Transverse colon (tissue), 4 donors: Measurements from ENCODE around the gene GPR171. TPM values are rescaled to one million over a fixed set of nuclear protein-coding genes. Genes with fewer than 3 reads are reported as not detected.
A peak's percentile ranks its signal among the peaks of the same experiment; 100 is the strongest.

Experiments
- DNase-seq: peaks from one replicate; pipeline ENCODE4 v3.0.0-alpha.2; 2019
- H3K27ac ChIP-seq, 4 donors: fragments of 200-600 bp; sonication (generic); 2 replicates each; pipeline ENCODE4 v1.5.1; 2016 to 2018; ENCODE audit warnings: inconsistent platforms in 4 of 4
- H3K27me3 ChIP-seq: fragments of 200-600 bp; sonication (generic); 2 replicates; pipeline ENCODE4 v1.5.1; 2017; ENCODE audit warnings: inconsistent platforms
- H3K36me3 ChIP-seq, 4 donors: fragments of 200-600 bp; sonication (generic); 2 replicates each; pipeline ENCODE4 v1.5.1; 2017 to 2019; ENCODE audit warnings: inconsistent platforms in 4 of 4
- H3K4me1 ChIP-seq, 4 donors: fragments of 200-600 bp; sonication (generic); 2 replicates each; pipeline ENCODE4 v1.5.1; 2017 to 2020; ENCODE audit warnings: inconsistent platforms in 4 of 4
- H3K4me3 ChIP-seq, 4 donors: fragments of 200-600 bp; sonication (generic); 1 replicate in 1 of 4; 2 replicates in 3 of 4; pipeline versions ENCODE4 v1.5.1 to v1.6.1; 2017 to 2019; ENCODE audit warnings: inconsistent platforms in 4 of 4
- H3K9me3 ChIP-seq, 2 donors: fragments of 200-600 bp; sonication (generic); 2 replicates each; pipeline ENCODE4 v1.5.1; 2017 to 2019; ENCODE audit warnings: inconsistent platforms in 2 of 2
- CTCF ChIP-seq, 5 experiments: fragments of 200-600 bp in 3 of 5; fragments of 450-650 bp in 2 of 5; sonication (generic) in 3 of 5; IDR thresholded peaks; 1 replicate in 2 of 5; 2 replicates in 3 of 5; pipeline ENCODE4 v1.5.1; 2016 to 2017; ENCODE audit warnings: antibody characterized with exemption in 5 of 5, inconsistent platforms in 3 of 5, mild to moderate bottlenecking in 2 of 5, moderate library complexity in 1 of 5
- EP300 ChIP-seq: sonication (generic); formaldehyde crosslinking; IDR thresholded peaks from one replicate; pipeline ENCODE4 v1.6.1; 2017; ENCODE audit warnings: antibody characterized with exemption, low read depth
- POLR2A ChIP-seq: fragments of 450-650 bp; IDR thresholded peaks from one replicate; pipeline ENCODE4 v1.6.1; 2016; ENCODE audit warnings: antibody characterized with exemption, mild to moderate bottlenecking, moderate library complexity
- POLR2AphosphoS5 ChIP-seq, 3 donors: sonication (generic); formaldehyde crosslinking; IDR thresholded peaks; one replicate each; pipeline ENCODE4 v1.6.1; 2016; ENCODE audit warnings: antibody characterized with exemption in 3 of 3
- WGBS, 2 donors: methylation state at CpG; one replicate each; pipeline ENCODE4 v1.1.5; 2018; ENCODE audit warnings: low coverage in 1 of 2; 5-methylcytosine and 5-hydroxymethylcytosine counted together
- in situ Hi-C, 4 donors: fragments of 200-750 bp; cut with MboI; loops; one replicate each; pipeline versions ENCODE4 v1.15.0 to v1.15.1; 2017; ENCODE audit warnings: low sequenced_read_pairs in 3 of 4, low pct_ligation_motif_present in 1 of 4, low pct_unique_long_range_greater_than_20kb in 1 of 4
- intact Hi-C: fragments of 100-400 bp; cut with DNase I; formaldehyde crosslinking; loops from one replicate; pipeline ENCODE4 v1.15.1; 2023; ENCODE audit warnings: low total_unique reads
- total RNA-seq, 4 donors: library from RNA; depleted of rRNA; stranded (reverse); fragments of >200 nt; gene quantifications; one replicate each; pipeline ENCODE4 v1.1.0, GENCODE V29; 2016

Gene GPR171
- total RNA-seq, 4 donors from 2014 or later, result 3.8 to 6.8 TPM; not detected in 2

- H3K9me3 ChIP-seq, result no peaks in the 10 kb centered on the region
- H3K4me3 ChIP-seq, result no peak overlapping the region
- TF ChIP-seq POLR2A (no peak), POLR2AphosphoS5 (IDR thresholded peaks at IDR 0.05) (peak in 1 of 3 donors; percentile 39), CTCF (IDR thresholded peaks at IDR 0.05) (no peak)
- intact Hi-C loops, result no loop called here
- DNase-seq, result no peak
- peaks cover 0 to 11% (median 5%) of the 10 kb centered on the region in 4 donors for H3K4me1 ChIP-seq
- no peak overlapping the region for H3K27ac ChIP-seq
- H3K27me3 ChIP-seq, result no peaks in the 10 kb centered on the region
- 70 to 94% methylated on average over 4 to 5 of the region's 5 CpGs for WGBS, 2 donors
- H3K36me3 ChIP-seq, result no peaks in the 10 kb centered on the region
- in situ Hi-C loops, result no loop called here
Measured at GRCh38 chr3:151183265-151183671, 19.7 kb downstream of the GPR171 start.

GRCh38 chr3:151182349-151183079 lies 20.5 kb downstream of the GPR171 start:
- Histone ChIP-seq H3K4me1 (peaks cover 0 to 12% (median 6%) of the 10 kb centered on the region in 4 donors), H3K4me3 (no peak overlapping the region), H3K27me3 (no peaks in the 10 kb centered on the region), H3K9me3 (no peaks in the 10 kb centered on the region), H3K36me3 (no peaks in the 10 kb centered on the region), H3K27ac (no peak overlapping the region)
- 77 to 79% methylated on average over 4 to 5 of the region's 5 CpGs for WGBS, 2 donors
- DNase-seq, result no peak
- TF ChIP-seq POLR2A, result no peak
- no peak for TF ChIP-seq POLR2AphosphoS5 (IDR thresholded peaks at IDR 0.05)
- TF ChIP-seq CTCF (IDR thresholded peaks at IDR 0.05), result no peak
- TF ChIP-seq EP300, result no peak
- in situ Hi-C loops (no loop called here), intact Hi-C loops (no loop called here)

- intact Hi-C loops, result no loop called here
- WGBS, 2 donors, result 67 to 73% methylated on average over 1 to 2 of the region's 2 CpGs
- peak overlapping the region; percentile 21 to 58 (median 34) for H3K27ac ChIP-seq
- DNase-seq, result no peak
- in situ Hi-C loops, result no loop called here
- H3K36me3 ChIP-seq, result no peaks in the 10 kb centered on the region
- H3K4me3 ChIP-seq, result no peak overlapping the region
- H3K9me3 ChIP-seq, result no peaks in the 10 kb centered on the region
- H3K27me3 ChIP-seq, result no peaks in the 10 kb centered on the region
- TF ChIP-seq CTCF (IDR thresholded peaks at IDR 0.05) (no peak), EP300 (no peak), POLR2A (no peak), POLR2AphosphoS5 (IDR thresholded peaks at IDR 0.05) (no peak)
- peaks cover 0 to 12% (median 6%) of the 10 kb centered on the region in 4 donors for H3K4me1 ChIP-seq
Measured at GRCh38 chr3:151178208-151178845, 24.7 kb downstream of the GPR171 start.

GRCh38 chr3:151175952-151176351 lies 27.1 kb downstream of the GPR171 start:
- no peak for TF ChIP-seq CTCF (IDR thresholded peaks at IDR 0.05)
- TF ChIP-seq POLR2A, result no peak
- no peak for TF ChIP-seq EP300
- TF ChIP-seq POLR2AphosphoS5 (IDR thresholded peaks at IDR 0.05), result no peak
- WGBS, 2 donors, result 70% methylated on average over 2 of the region's 2 CpGs; no CpG with 5 or more reads in 1 of the 2 donors

More at GRCh38 chr3:151175952-151176351, 27.1 kb downstream of the GPR171 start:
- Histone ChIP-seq H3K36me3 (no peaks in the 10 kb centered on the region), H3K27ac (no peak overlapping the region), H3K9me3 (no peaks in the 10 kb centered on the region), H3K4me1 (peaks cover 0 to 13% (median 6%) of the 10 kb centered on the region in 4 donors), H3K4me3 (no peak overlapping the region), H3K27me3 (no peaks in the 10 kb centered on the region)
- intact Hi-C loops (no loop called here), in situ Hi-C loops (no loop called here)
- no peak for DNase-seq
